Measurements from ENCODE around the gene AMER3. TPM values are rescaled to one million over a fixed set of nuclear protein-coding genes. Genes with fewer than 3 reads are reported as not detected.

AMER3 gene
- total and polyA plus RNA-seq, 2 donors (not counting 1 experiment from before 2014, with no cell fraction given), result not detected

GRCh38 chr2:130796290-130796689 lies 41.0 kb downstream of the AMER3 start:
- TF ChIP-seq, protein P1, sequence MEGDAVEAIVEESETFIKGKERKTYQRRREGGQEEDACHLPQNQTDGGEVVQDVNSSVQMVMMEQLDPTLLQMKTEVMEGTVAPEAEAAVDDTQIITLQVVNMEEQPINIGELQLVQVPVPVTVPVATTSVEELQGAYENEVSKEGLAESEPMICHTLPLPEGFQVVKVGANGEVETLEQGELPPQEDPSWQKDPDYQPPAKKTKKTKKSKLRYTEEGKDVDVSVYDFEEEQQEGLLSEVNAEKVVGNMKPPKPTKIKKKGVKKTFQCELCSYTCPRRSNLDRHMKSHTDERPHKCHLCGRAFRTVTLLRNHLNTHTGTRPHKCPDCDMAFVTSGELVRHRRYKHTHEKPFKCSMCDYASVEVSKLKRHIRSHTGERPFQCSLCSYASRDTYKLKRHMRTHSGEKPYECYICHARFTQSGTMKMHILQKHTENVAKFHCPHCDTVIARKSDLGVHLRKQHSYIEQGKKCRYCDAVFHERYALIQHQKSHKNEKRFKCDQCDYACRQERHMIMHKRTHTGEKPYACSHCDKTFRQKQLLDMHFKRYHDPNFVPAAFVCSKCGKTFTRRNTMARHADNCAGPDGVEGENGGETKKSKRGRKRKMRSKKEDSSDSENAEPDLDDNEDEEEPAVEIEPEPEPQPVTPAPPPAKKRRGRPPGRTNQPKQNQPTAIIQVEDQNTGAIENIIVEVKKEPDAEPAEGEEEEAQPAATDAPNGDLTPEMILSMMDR (conservative IDR thresholded peaks at IDR 0.05 in 1 of 2, IDR thresholded peaks at IDR 0.05 in 1 of 2; ENCODE audit: low read depth in 1 of 2, low read length in 2 of 2), result no peak
- TF ChIP-seq EZH2 (IDR thresholded peaks at IDR 0.05; ENCODE audit: low read length, missing control alignments), result no peak
- Histone ChIP-seq H4K20me1 (ENCODE audit: control insufficient read depth, extremely low read depth, insufficient read depth, low read length) (no peaks in the 10 kb centered on the region), H3K36me3 (ENCODE audit: control insufficient read depth, insufficient read depth, low read length) (no peaks in the 10 kb centered on the region), H3K27ac (ENCODE audit: insufficient read depth, low read length) (no peak overlapping the region), H3K79me2 (ENCODE audit: control insufficient read depth, insufficient read depth, low read length) (no peaks in the 10 kb centered on the region), H3K27me3 (ENCODE audit: control insufficient read depth, insufficient read depth, low read length) (no peaks in the 10 kb centered on the region), H3K4me1 (ENCODE audit: control insufficient read depth, extremely low read depth, insufficient read depth, low read length) (no peaks in the 10 kb centered on the region), H3K9me3 (ENCODE audit: control insufficient read depth, insufficient read depth, low read depth, low read length) (no peaks in the 10 kb centered on the region), H3K4me3 (replicated peaks in 1 of 4; ENCODE audit: control extremely low read depth in 1 of 4, insufficient read depth in 1 of 4, low read depth in 3 of 4, low read length in 4 of 4) (no peak overlapping the region), H2AFZ (ENCODE audit: low read length) (no peak overlapping the region), H3K4me2 (ENCODE audit: extremely low read depth, insufficient read depth, low read length) (no peak overlapping the region), H3K9ac (ENCODE audit: insufficient read depth, low read length) (no peak overlapping the region)
- DNase-seq (ENCODE audit: low read depth in 2 of 2), result no peak

GRCh38 chr2:130797493-130798435 lies 42.4 kb downstream of the AMER3 start:
- Histone ChIP-seq H3K4me1 (ENCODE audit: control insufficient read depth, extremely low read depth, insufficient read depth, low read length) (no peaks in the 10 kb centered on the region), H4K20me1 (ENCODE audit: control insufficient read depth, extremely low read depth, insufficient read depth, low read length) (no peaks in the 10 kb centered on the region), H3K36me3 (ENCODE audit: control insufficient read depth, insufficient read depth, low read length) (no peaks in the 10 kb centered on the region), H3K27ac (ENCODE audit: insufficient read depth, low read length) (peak overlapping the region; percentile 53), H2AFZ (ENCODE audit: low read length) (peak overlapping the region; percentile 98), H3K9me3 (ENCODE audit: control insufficient read depth, insufficient read depth, low read depth, low read length) (no peaks in the 10 kb centered on the region), H3K4me2 (ENCODE audit: extremely low read depth, insufficient read depth, low read length) (peak overlapping the region; percentile 88), H3K4me3 (replicated peaks in 1 of 4; ENCODE audit: control extremely low read depth in 1 of 4, insufficient read depth in 1 of 4, low read depth in 3 of 4, low read length in 4 of 4) (peak overlapping the region; percentile 58 to 78 (median 68)), H3K27me3 (ENCODE audit: control insufficient read depth, insufficient read depth, low read length) (no peaks in the 10 kb centered on the region), H3K79me2 (ENCODE audit: control insufficient read depth, insufficient read depth, low read length) (no peaks in the 10 kb centered on the region), H3K9ac (ENCODE audit: insufficient read depth, low read length) (peak overlapping the region; percentile 80)
- TF ChIP-seq EZH2 (IDR thresholded peaks at IDR 0.05; ENCODE audit: low read length, missing control alignments), result no peak
- TF ChIP-seq, protein P1 (conservative IDR thresholded peaks at IDR 0.05 in 1 of 2, IDR thresholded peaks at IDR 0.05 in 1 of 2; ENCODE audit: low read depth in 1 of 2, low read length in 2 of 2), result peak; percentile 67 to 68
- DNase-seq (ENCODE audit: low read depth in 2 of 2), result peak; percentile 76 to 80

DNA sequence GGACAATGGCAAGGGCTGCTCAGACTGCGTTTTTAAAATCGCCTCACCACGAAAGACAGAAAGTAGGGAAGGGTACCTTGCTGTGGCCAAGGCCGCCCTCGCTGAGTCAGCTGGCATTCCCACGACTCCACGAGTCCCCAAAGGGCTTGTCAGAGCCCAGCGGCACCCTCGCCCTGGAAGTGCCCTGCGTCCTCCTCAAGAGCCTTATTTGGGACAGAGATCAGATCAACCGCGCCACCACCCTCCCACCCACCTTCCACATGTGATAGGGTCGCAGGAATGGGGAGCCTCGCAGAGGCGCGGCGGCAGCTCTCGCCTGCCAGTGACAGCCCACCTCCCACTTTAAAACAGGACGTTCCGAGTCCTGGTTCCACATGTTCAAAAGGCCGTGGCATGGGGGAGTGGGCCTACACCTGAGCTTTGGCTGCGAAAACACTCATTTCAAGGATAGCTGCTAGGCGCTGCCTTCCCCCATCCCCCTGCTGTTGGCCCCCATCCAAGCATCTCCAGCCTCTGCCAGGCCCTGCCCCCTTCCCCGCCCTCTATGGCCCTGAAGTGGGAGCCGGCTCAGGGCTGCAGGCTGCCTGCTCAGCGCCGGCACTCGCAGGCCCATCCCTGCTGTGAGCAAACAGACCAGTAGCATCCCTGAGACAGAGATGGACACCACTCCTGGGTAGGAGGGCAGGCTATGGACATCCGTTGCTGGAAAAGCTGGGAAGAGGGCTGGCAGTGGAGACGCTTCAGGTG lies 43.3 kb downstream of the AMER3 start:
- H3K27me3 ChIP-seq (ENCODE audit: control insufficient read depth, insufficient read depth, low read length), result no peaks in the 10 kb centered on the region
- DNase-seq (ENCODE audit: low read depth in 2 of 2), result peak; percentile 13 to 17
- no peaks in the 10 kb centered on the region for H4K20me1 ChIP-seq (ENCODE audit: control insufficient read depth, extremely low read depth, insufficient read depth, low read length)
- no peaks in the 10 kb centered on the region for H3K79me2 ChIP-seq (ENCODE audit: control insufficient read depth, insufficient read depth, low read length)
- peak overlapping the region; percentile 88 for H3K4me2 ChIP-seq (ENCODE audit: extremely low read depth, insufficient read depth, low read length)
- H3K4me1 ChIP-seq (ENCODE audit: control insufficient read depth, extremely low read depth, insufficient read depth, low read length), result no peaks in the 10 kb centered on the region
- peak overlapping the region; percentile 98 for H2AFZ ChIP-seq (ENCODE audit: low read length)
- no peak overlapping the region for H3K9ac ChIP-seq (ENCODE audit: insufficient read depth, low read length)
- H3K4me3 ChIP-seq (replicated peaks in 1 of 4; ENCODE audit: control extremely low read depth in 1 of 4, insufficient read depth in 1 of 4, low read depth in 3 of 4, low read length in 4 of 4), result peak overlapping the region; percentile 3 to 78 (median 68)
- no peaks in the 10 kb centered on the region for H3K9me3 ChIP-seq (ENCODE audit: control insufficient read depth, insufficient read depth, low read depth, low read length)
- no peaks in the 10 kb centered on the region for H3K36me3 ChIP-seq (ENCODE audit: control insufficient read depth, insufficient read depth, low read length)
- no peak overlapping the region for H3K27ac ChIP-seq (ENCODE audit: insufficient read depth, low read length)
- no peak for TF ChIP-seq EZH2 (IDR thresholded peaks at IDR 0.05; ENCODE audit: low read length, missing control alignments)
- TF ChIP-seq, protein P1 (conservative IDR thresholded peaks at IDR 0.05 in 1 of 2, IDR thresholded peaks at IDR 0.05 in 1 of 2; ENCODE audit: low read depth in 1 of 2, low read length in 2 of 2), result no peak

All from fibroblast of lung (primary cell).